ENCODE results near the gene PIGU.
"Not testable (repeated sequence)": the region's sequence is repeated elsewhere in the genome, so short reads cannot be mapped to it uniquely, and the experiment has no call there.

Gene PIGU, protein sequence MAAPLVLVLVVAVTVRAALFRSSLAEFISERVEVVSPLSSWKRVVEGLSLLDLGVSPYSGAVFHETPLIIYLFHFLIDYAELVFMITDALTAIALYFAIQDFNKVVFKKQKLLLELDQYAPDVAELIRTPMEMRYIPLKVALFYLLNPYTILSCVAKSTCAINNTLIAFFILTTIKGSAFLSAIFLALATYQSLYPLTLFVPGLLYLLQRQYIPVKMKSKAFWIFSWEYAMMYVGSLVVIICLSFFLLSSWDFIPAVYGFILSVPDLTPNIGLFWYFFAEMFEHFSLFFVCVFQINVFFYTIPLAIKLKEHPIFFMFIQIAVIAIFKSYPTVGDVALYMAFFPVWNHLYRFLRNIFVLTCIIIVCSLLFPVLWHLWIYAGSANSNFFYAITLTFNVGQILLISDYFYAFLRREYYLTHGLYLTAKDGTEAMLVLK

DNA sequence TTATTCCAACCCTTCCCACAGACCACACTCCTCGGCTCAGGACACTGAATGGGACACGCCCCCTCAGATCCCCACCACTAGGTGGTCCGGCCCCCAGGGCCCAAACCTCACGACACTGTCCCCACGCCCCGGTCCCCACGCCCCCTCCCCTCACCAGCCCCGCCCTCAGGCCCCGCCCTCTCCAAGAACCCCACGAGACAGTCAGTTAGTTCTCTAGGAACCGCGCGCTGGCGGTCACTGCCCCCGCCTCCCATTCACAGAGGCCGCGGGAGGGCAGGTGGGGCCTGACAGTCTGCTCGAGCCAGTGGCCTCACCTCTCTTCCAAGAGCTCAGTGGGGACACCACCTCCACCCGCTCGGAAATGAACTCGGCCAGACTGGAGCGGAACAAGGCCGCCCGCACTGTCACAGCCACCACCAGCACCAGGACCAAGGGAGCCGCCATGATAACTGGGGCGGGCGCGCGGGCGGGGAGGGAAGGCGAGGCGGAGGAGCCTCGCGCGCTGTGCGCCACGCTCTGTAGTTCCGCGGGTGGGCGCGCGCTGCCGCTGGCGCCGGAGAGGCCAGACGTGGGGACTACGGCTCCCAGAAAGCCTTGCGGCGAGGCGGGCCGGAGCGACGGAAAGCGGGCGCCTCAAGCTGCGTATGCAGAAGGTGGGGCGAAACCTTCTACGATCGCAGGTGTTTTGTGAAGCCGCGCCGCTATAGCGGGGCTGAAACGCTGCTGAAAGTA is at the start of gene PIGU:
PIGU (minus strand) TSS at position 451 of the 732 bp plus-strand sequence; CDS start at position 444, 7 bp downstream.
- peaks cover 10% of the 10 kb centered on the region for H3K4me1 ChIP-seq (ENCODE audit: insufficient read depth, low read length)

DNA sequence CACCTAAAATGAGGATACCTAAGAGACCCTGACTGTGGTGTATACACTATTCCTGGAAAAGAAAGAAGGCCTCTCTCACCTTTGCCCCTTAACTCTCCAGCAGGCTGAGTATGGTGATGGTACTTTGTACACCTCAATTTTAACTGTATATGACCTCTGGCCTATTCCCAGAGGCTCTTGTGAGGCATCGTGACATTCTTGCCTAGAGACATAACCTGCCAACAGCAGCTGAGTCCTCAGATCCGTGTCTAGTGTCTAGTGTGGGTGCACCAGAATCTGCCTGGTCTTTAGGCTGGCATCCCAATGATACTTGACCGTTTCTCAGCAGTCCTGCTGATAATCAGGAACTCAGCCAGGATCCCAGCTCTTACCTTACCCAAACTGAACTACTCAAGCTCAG is 47.3 kb upstream of the PIGU start:
- H3K36me3 ChIP-seq (ENCODE audit: insufficient read depth, low read length) = peaks cover 59% of the 10 kb centered on the region
- H3K9me3 ChIP-seq (ENCODE audit: low read length) = no peaks in the 10 kb centered on the region
- H2AFZ ChIP-seq (ENCODE audit: low read depth, low read length) = no peak overlapping the region
- no peak overlapping the region for H3K4me3 ChIP-seq (ENCODE audit: low read length)
- no peaks in the 10 kb centered on the region for H3K27me3 ChIP-seq (ENCODE audit: insufficient read depth, low read length)
- H3K4me1 ChIP-seq (ENCODE audit: insufficient read depth, low read length) = no peaks in the 10 kb centered on the region

More for the DNA sequence above, at the start of gene PIGU:
- Histone ChIP-seq H3K4me3 (ENCODE audit: low read length) (peak within 1 kb of the TSS; percentile 85), H3K9me3 (ENCODE audit: low read length) (no peaks in the 10 kb centered on the region), H3K36me3 (ENCODE audit: insufficient read depth, low read length) (no peaks in the 10 kb centered on the region), H2AFZ (ENCODE audit: low read depth, low read length) (peak within 1 kb of the TSS; percentile 56), H3K27me3 (ENCODE audit: insufficient read depth, low read length) (no peaks in the 10 kb centered on the region)

DNA sequence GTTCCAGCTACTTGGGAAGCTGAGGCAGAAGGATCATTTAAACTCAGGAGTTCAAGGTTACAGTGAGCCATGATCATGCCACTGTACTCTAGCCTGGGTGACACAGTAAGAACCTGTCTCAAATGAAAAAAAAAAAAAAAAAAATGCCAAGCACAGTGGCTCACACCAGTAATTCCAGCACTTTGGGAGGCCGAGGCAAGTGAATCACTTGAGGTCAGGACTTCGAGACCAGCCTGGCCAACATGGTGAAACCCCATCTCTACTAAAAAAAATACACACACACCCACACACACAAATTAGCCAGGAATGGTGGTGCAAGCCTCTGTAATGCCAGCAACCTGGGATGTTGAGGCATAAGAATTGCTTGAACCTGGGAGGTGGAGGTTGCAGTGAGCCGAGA is 45.7 kb upstream of the PIGU start:
- not testable (repeated sequence) for H3K9me3 ChIP-seq (ENCODE audit: low read length); H3K27me3 ChIP-seq (ENCODE audit: insufficient read depth, low read length); H3K4me1 ChIP-seq (ENCODE audit: insufficient read depth, low read length); H3K4me3 ChIP-seq (ENCODE audit: low read length); H2AFZ ChIP-seq (ENCODE audit: low read depth, low read length)
- peaks cover 65% of the 10 kb centered on the region for H3K36me3 ChIP-seq (ENCODE audit: insufficient read depth, low read length)

DNA sequence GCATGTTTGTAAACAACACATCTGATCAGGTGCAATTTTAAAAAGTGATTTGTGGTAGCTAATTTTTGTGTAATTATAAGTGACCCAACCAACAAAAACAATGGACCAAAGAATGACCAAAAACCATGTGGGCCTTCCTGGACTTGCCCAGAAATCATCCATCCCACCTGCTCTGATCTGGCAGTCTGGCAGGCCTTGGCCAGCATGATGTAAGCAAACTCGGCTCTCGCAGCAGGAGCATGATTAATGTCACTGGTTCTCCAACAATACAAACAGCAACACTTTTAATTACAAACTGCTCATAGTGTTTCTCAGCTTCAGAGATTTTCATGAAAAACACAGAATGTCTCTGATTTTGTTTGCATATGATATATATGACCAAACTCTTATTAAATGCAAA is 43.4 kb upstream of the PIGU start:
- Histone ChIP-seq H3K36me3 (ENCODE audit: insufficient read depth, low read length) (peaks cover 51% of the 10 kb centered on the region), H3K9me3 (ENCODE audit: low read length) (no peaks in the 10 kb centered on the region), H2AFZ (ENCODE audit: low read depth, low read length) (no peak overlapping the region), H3K27me3 (ENCODE audit: insufficient read depth, low read length) (no peaks in the 10 kb centered on the region), H3K4me3 (ENCODE audit: low read length) (no peak overlapping the region), H3K4me1 (ENCODE audit: insufficient read depth, low read length) (no peaks in the 10 kb centered on the region)

DNA sequence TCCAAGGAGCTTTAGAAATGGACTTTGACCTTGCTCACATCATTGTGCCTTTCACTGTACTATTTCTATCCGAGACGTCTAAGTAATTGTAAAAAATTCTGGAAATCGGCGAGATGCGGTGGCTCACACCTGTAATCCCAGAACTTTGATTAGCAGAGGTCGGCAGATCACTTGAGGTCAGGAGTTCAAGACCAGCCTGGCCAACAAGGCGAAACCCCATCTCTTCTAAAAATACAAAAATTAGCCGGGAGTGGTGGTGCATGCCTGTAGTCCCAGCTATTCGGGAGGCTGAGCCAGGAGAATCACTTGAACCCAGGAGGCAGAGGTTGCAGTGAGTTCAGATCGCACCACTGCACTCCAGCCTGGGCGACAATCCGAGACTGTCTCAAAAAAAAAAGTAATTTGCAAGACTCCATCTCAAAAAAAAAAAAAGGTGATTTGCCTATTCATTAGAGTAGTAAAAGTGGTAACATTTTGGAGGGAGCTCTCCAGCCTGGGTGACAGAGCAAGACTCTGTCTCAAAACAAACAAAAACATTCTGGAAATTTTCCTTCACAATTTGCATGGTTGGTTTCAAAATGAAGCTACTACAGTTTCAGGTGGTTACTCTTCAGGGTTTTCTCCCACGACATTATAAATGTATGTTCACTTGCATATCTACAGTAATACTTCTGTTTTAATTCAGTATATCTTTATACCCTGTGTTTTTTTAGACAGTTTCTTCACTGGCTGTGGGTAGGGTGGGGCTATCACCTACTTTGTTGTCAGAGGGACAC is 42.5 kb upstream of the PIGU start:
- H3K4me1 ChIP-seq (ENCODE audit: insufficient read depth, low read length); H2AFZ ChIP-seq (ENCODE audit: low read depth, low read length); H3K27me3 ChIP-seq (ENCODE audit: insufficient read depth, low read length); H3K4me3 ChIP-seq (ENCODE audit: low read length); H3K9me3 ChIP-seq (ENCODE audit: low read length): not testable (repeated sequence)
- H3K36me3 ChIP-seq (ENCODE audit: insufficient read depth, low read length) = peaks cover 55% of the 10 kb centered on the region

DNA sequence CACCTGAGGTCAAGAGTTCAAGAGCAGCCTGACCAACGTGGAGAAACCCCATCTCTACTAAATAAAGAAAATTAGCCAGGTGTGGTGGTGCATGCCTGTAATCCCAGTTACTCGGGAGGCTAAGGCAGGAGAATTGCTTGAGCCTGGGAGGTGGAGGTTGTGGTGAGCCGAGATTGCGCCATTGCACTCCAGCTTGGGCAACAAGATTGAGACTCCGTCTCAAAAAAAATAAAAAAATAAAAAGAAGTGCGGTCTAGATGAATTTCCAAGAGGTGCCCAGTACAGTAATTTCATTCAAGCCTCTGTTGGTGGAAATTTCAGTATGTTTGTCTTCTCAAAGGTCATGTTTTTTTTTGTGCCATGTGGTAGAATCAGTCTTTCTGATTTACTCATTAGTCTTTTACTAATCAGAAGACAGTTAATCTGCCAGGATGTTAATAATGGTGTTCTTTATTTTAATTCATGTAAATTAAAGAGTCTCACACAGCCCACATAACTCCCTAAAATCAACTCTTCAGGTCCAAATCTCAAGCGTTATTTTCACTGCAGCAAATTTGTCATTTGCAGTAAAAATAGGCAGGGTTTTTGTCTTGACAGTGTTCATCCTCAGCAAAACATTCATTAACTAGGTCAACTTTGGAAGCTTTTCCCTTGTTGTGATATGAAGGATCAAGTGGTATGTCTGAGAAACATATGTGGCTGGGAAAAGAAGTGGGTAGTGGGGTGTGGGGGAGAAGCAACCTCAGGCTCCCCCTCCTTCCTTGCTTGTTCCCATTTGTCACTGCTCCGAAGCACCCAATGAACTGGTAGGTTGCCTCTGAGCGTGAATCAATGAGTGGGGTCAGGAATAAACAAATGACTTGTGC is 40.6 kb upstream of the PIGU start:
- peaks cover 57% of the 10 kb centered on the region for H3K36me3 ChIP-seq (ENCODE audit: insufficient read depth, low read length)
- no peaks in the 10 kb centered on the region for H3K27me3 ChIP-seq (ENCODE audit: insufficient read depth, low read length)

DNA sequence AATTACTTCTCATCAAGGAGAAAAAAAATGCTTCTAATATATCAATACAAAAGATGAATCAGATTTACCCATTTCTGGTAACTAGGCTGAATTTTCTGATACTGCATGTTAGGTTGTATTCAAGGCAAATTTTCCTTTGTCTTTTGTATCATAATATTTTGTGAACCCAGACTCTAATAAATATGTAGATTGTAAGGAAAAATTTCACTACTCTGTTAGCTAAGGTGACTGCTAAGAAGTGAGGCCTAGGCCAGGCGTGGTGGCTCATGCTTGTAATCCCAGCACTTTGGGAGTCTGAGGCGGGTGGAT is 40.0 kb upstream of the PIGU start:
- Histone ChIP-seq H3K36me3 (ENCODE audit: insufficient read depth, low read length) (peaks cover 58% of the 10 kb centered on the region), H3K27me3 (ENCODE audit: insufficient read depth, low read length) (no peaks in the 10 kb centered on the region), H2AFZ (ENCODE audit: low read depth, low read length) (no peak overlapping the region), H3K4me3 (ENCODE audit: low read length) (no peak overlapping the region), H3K9me3 (ENCODE audit: low read length) (no peaks in the 10 kb centered on the region), H3K4me1 (ENCODE audit: insufficient read depth, low read length) (no peaks in the 10 kb centered on the region)

More for the DNA sequence above, 40.6 kb upstream of the PIGU start:
- no peak overlapping the region for H3K4me3 ChIP-seq (ENCODE audit: low read length)
- no peak overlapping the region for H2AFZ ChIP-seq (ENCODE audit: low read depth, low read length)
- no peaks in the 10 kb centered on the region for H3K9me3 ChIP-seq (ENCODE audit: low read length)
- H3K4me1 ChIP-seq (ENCODE audit: insufficient read depth, low read length) = no peaks in the 10 kb centered on the region

DNA sequence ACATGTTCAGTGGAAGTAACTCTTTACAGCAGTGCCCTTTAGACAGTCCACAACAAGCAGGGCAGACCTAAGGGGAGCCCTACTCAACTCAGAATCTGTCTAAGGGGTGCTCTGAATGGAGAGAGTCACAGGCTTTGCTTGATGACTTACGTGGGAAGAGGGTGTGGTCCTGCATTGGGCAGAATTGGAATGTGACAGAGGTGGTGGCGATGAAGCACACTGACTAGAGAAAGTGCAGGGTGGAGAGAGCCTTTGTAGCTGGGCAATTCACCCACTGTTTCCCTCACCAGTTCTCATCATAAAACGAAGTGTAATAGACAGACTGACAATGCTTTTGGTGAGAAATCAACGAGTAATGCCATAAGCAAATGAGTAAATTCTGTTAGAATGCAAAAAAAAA is 38.5 kb upstream of the PIGU start:
- Histone ChIP-seq H2AFZ (ENCODE audit: low read depth, low read length) (no peak overlapping the region), H3K27me3 (ENCODE audit: insufficient read depth, low read length) (no peaks in the 10 kb centered on the region), H3K4me3 (ENCODE audit: low read length) (no peak overlapping the region), H3K36me3 (ENCODE audit: insufficient read depth, low read length) (peaks cover 56% of the 10 kb centered on the region), H3K4me1 (ENCODE audit: insufficient read depth, low read length) (peaks cover 2% of the 10 kb centered on the region), H3K9me3 (ENCODE audit: low read length) (no peaks in the 10 kb centered on the region)

DNA sequence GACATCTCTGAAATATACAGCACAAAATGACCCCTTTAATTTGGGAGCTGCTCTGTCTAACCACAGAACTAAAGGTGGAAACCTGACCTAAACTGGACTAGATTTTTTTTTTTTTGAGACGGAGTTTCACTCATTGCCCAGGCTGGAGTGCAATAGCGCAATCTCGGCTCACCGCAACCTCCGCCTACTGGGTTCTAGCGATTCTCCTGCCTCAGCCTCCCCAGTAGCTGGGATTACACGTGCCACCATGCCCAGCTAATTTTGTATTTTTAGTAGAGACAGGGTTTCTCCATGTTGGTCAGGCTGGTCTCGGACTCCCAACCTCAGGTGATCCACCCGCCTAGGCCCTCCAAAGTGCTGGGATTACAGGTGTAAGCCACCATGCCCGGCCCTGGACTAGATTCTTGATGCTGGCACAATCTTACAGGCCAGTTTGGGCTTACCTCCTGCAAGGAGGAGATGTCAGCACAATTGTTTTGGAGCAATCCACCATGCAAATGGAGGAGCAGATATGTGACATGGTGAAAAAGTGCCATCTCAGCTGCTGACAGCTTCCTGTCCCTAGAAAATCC is 37.1 kb upstream of the PIGU start:
- H3K36me3 ChIP-seq (ENCODE audit: insufficient read depth, low read length) = peaks cover 48% of the 10 kb centered on the region

DNA sequence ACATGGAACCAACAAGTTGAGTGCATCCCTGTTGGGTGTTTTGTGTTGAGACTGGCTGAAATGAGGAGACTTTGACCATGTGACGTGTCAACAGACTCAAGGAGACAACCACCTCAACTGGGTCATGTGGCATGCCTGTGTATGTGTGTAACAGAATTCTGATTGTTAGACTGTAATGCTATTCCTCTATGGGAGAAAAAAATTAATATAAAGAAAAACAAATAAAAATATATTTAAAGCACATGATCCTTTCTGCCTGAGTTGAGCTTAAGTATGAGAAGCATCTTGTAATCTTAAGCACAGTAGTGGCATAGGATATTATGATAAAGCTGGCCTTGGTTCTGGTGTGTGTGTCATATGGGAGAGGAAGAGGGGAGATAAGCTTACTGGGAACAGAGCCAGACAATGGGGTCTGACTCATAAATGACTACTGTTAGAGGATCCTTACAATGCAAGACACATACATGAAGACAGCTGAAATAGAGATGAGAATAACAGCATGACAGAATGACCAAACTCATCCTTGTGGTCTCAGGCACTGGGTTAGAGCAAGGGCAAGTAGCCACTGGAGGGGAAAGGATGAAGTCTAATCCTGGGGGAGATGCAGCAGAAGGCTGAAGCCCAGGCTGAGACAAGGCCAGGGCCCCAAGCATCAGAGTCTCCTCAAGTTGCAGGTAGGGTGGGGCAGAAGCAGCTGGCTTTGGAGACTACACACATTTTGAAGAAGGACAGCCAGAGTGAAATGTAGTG is 36.5 kb upstream of the PIGU start:
- no peaks in the 10 kb centered on the region for H3K27me3 ChIP-seq (ENCODE audit: insufficient read depth, low read length)
- no peaks in the 10 kb centered on the region for H3K9me3 ChIP-seq (ENCODE audit: low read length)
- no peak overlapping the region for H3K4me3 ChIP-seq (ENCODE audit: low read length)
- no peak overlapping the region for H2AFZ ChIP-seq (ENCODE audit: low read depth, low read length)
- peaks cover 44% of the 10 kb centered on the region for H3K36me3 ChIP-seq (ENCODE audit: insufficient read depth, low read length)
- H3K4me1 ChIP-seq (ENCODE audit: insufficient read depth, low read length) = peaks cover 6% of the 10 kb centered on the region

More for the DNA sequence above, 37.1 kb upstream of the PIGU start:
- not testable (repeated sequence) for H3K4me3 ChIP-seq (ENCODE audit: low read length); H3K4me1 ChIP-seq (ENCODE audit: insufficient read depth, low read length); H3K27me3 ChIP-seq (ENCODE audit: insufficient read depth, low read length); H3K9me3 ChIP-seq (ENCODE audit: low read length); H2AFZ ChIP-seq (ENCODE audit: low read depth, low read length)

DNA sequence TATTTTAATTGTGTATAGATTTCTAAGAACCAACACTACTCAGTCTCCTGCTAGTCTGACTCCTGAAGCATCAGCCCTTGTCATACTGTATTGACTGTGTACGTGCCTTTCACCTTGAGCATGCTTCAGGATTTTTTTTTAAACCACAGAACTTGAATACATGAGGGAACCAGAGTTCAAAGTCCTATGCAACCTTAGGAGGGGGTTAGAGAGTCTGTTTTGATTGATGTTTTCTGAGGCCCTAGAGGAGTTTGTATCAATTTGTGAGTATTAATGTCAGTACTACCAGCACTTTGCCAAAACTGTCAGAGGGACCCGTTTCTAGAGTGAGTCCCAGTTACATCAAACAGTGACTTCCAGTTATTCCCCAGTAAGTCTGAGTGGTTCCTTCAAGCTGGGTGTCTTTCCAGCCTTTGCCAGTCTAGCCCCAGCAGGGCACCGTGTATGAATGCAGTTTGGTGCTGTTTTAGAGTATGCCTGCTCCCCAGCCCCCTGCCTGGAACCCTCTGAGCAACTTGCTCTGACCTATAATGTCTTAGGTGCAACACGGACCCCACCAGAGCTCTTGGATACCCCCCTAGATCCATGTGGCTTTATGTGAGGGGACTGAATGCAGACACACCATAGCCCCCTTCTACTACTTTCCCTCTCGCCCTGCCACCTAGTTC is 35.8 kb upstream of the PIGU start:
- Histone ChIP-seq H2AFZ (ENCODE audit: low read depth, low read length) (no peak overlapping the region), H3K36me3 (ENCODE audit: insufficient read depth, low read length) (peaks cover 39% of the 10 kb centered on the region)

More for the DNA sequence above, 35.8 kb upstream of the PIGU start:
- Histone ChIP-seq H3K4me3 (ENCODE audit: low read length) (no peak overlapping the region), H3K27me3 (ENCODE audit: insufficient read depth, low read length) (no peaks in the 10 kb centered on the region), H3K4me1 (ENCODE audit: insufficient read depth, low read length) (peaks cover 6% of the 10 kb centered on the region), H3K9me3 (ENCODE audit: low read length) (no peaks in the 10 kb centered on the region)
